Mucosa of rectum (tissue), 2 donors: ENCODE results near the gene TRIM52.

Experiments used
- H3K27ac ChIP-seq, 2 donors: one replicate each; pipeline ENCODE4 v1.7.0; 2013; ENCODE audit warnings: inconsistent platforms in 2 of 2, low read depth in 2 of 2, low read length in 2 of 2
- H3K27me3 ChIP-seq, 2 donors: one replicate each; pipeline ENCODE4 v1.7.0; 2013; ENCODE audit warnings: low read length in 2 of 2; ENCODE audit not compliant: control insufficient read depth in 2 of 2, insufficient read depth in 2 of 2
- H3K36me3 ChIP-seq, 2 donors: one replicate each; pipeline ENCODE4 v1.7.0; 2013; ENCODE audit warnings: low read length in 2 of 2; ENCODE audit not compliant: control insufficient read depth in 2 of 2, insufficient read depth in 2 of 2
- H3K4me1 ChIP-seq, 2 donors: one replicate each; pipeline ENCODE4 v1.7.0; 2013; ENCODE audit warnings: low read length in 2 of 2, mild to moderate bottlenecking in 1 of 2; ENCODE audit not compliant: control insufficient read depth in 2 of 2, insufficient read depth in 2 of 2
- H3K4me3 ChIP-seq, 2 donors: one replicate each; pipeline ENCODE4 v1.7.0; 2013; ENCODE audit warnings: low read length in 2 of 2
- H3K9ac ChIP-seq, 2 donors: one replicate each; pipeline ENCODE4 v1.7.0; 2013; ENCODE audit warnings: low read length in 2 of 2, low read depth in 1 of 2, mild to moderate bottlenecking in 1 of 2
- H3K9me3 ChIP-seq, 2 donors: one replicate each; pipeline ENCODE4 v1.7.0; 2013; ENCODE audit warnings: low read length in 2 of 2; ENCODE audit not compliant: control insufficient read depth in 2 of 2
- donor health status: healthy.
- donor health status: Normal muscosa, but diverticular disease.

Gene TRIM52

GRCh38 chr5:181233088-181233800 is 27.7 kb downstream of the TRIM52 start:
- Histone ChIP-seq H3K4me1 (no peaks in the 10 kb centered on the region), H3K9ac (no peak overlapping the region), H3K9me3 (no peaks in the 10 kb centered on the region), H3K27me3 (no peaks in the 10 kb centered on the region), H3K4me3 (no peak overlapping the region), H3K27ac (no peak overlapping the region), H3K36me3 (peaks cover 58 to 67% of the 10 kb centered on the region in 2 donors)

GRCh38 chr5:181232593-181232992 is 28.4 kb downstream of the TRIM52 start:
- no peaks in the 10 kb centered on the region for H3K4me1 ChIP-seq
- no peak overlapping the region for H3K4me3 ChIP-seq
- peaks cover 52 to 61% of the 10 kb centered on the region in 2 donors for H3K36me3 ChIP-seq
- H3K9me3 ChIP-seq, result no peaks in the 10 kb centered on the region
- no peak overlapping the region for H3K27ac ChIP-seq
- no peak overlapping the region for H3K9ac ChIP-seq
- H3K27me3 ChIP-seq, result no peaks in the 10 kb centered on the region

GRCh38 chr5:181231432-181231831 is 29.5 kb downstream of the TRIM52 start:
- H3K4me1 ChIP-seq, result no peaks in the 10 kb centered on the region
- H3K27ac ChIP-seq, result no peak overlapping the region
- peaks cover 40 to 52% of the 10 kb centered on the region in 2 donors for H3K36me3 ChIP-seq
- H3K9ac ChIP-seq, result no peak overlapping the region
- no peaks in the 10 kb centered on the region for H3K27me3 ChIP-seq
- H3K4me3 ChIP-seq, result no peak overlapping the region
- no peaks in the 10 kb centered on the region for H3K9me3 ChIP-seq

GRCh38 chr5:181230551-181230950 is 30.4 kb downstream of the TRIM52 start:
- no peaks in the 10 kb centered on the region for H3K27me3 ChIP-seq
- H3K9ac ChIP-seq, result no peak overlapping the region
- H3K36me3 ChIP-seq, result peaks cover 31 to 43% of the 10 kb centered on the region in 2 donors
- no peak overlapping the region for H3K4me3 ChIP-seq
- no peaks in the 10 kb centered on the region for H3K4me1 ChIP-seq
- no peak overlapping the region for H3K27ac ChIP-seq
- no peaks in the 10 kb centered on the region for H3K9me3 ChIP-seq

GRCh38 chr5:181229996-181230395 is 30.9 kb downstream of the TRIM52 start:
- Histone ChIP-seq H3K36me3 (peaks cover 26 to 37% of the 10 kb centered on the region in 2 donors), H3K27ac (no peak overlapping the region), H3K4me3 (no peak overlapping the region), H3K9ac (no peak overlapping the region), H3K27me3 (no peaks in the 10 kb centered on the region), H3K9me3 (no peaks in the 10 kb centered on the region), H3K4me1 (no peaks in the 10 kb centered on the region)

- peak overlapping the region; percentile 93 to 99 for H3K27ac ChIP-seq
- H3K36me3 ChIP-seq, result peaks cover 0 to 7% of the 10 kb centered on the region in 2 donors
- H3K27me3 ChIP-seq, result no peaks in the 10 kb centered on the region
- peak overlapping the region; percentile 83 to 90 for H3K4me3 ChIP-seq
- H3K9me3 ChIP-seq, result no peaks in the 10 kb centered on the region
- peaks cover 6% of the 10 kb centered on the region in 2 donors for H3K4me1 ChIP-seq
- peak overlapping the region; percentile 81 to 82 for H3K9ac ChIP-seq
These were observed 36.3 kb downstream of the TRIM52 start for GRCh38 chr5:181224390-181225229.

- H3K27ac ChIP-seq, result peak overlapping the region; percentile 93 to 99
These were observed 37.1 kb downstream of the TRIM52 start for GRCh38 chr5:181223729-181224389.

GRCh38 chr5:181223058-181223728 is 37.8 kb downstream of the TRIM52 start, which contains the start of gene TRIM41:
Gene TRIM41, plus strand, starts transcription at chr5:181223281. Its CDS starts 719 bp downstream, at chr5:181224000.
- H3K4me1 ChIP-seq, result peaks cover 6 to 7% of the 10 kb centered on the region in 2 donors
- H3K9me3 ChIP-seq, result no peaks in the 10 kb centered on the region
- peak within 1 kb of the TSS; percentile 83 to 90 for H3K4me3 ChIP-seq
- peak within 1 kb of the TSS; percentile 82 to 84 for H3K9ac ChIP-seq
- no peaks in the 10 kb centered on the region for H3K27me3 ChIP-seq
- H3K27ac ChIP-seq, result peak within 1 kb of the TSS; percentile 93 to 99
- H3K36me3 ChIP-seq, result peaks cover 0 to 3% of the 10 kb centered on the region in 2 donors

More at GRCh38 chr5:181223729-181224389, 37.1 kb downstream of the TRIM52 start:
- H3K9me3 ChIP-seq, result no peaks in the 10 kb centered on the region
- H3K9ac ChIP-seq, result peak overlapping the region; percentile 81 to 82
- H3K36me3 ChIP-seq, result peaks cover 0 to 3% of the 10 kb centered on the region in 2 donors
- H3K4me3 ChIP-seq, result peak overlapping the region; percentile 83 to 90
- peaks cover 6% of the 10 kb centered on the region in 2 donors for H3K4me1 ChIP-seq
- H3K27me3 ChIP-seq, result no peaks in the 10 kb centered on the region

GRCh38 chr5:181222630-181223057 is 38.3 kb downstream of the TRIM52 start:
- H3K27me3 ChIP-seq, result no peaks in the 10 kb centered on the region
- H3K9ac ChIP-seq, result peak overlapping the region; percentile 82 to 84
- H3K9me3 ChIP-seq, result no peaks in the 10 kb centered on the region
- H3K4me1 ChIP-seq, result peaks cover 8 to 12% of the 10 kb centered on the region in 2 donors
- H3K36me3 ChIP-seq, result peaks cover 0 to 3% of the 10 kb centered on the region in 2 donors
- peak overlapping the region; percentile 93 to 99 for H3K27ac ChIP-seq
- peak overlapping the region; percentile 83 to 90 for H3K4me3 ChIP-seq
